ENCODE measurements around the gene FAM47E. TPM values are rescaled to one million over a fixed set of nuclear protein-coding genes. Genes with fewer than 3 reads are reported as not detected.
A peak's percentile ranks its signal among the peaks of the same experiment; 100 is the strongest.
"Not testable (repeated sequence)": the region's sequence is repeated elsewhere in the genome, so short reads cannot be mapped to it uniquely, and the experiment has no call there.

The FAM47E gene
- total RNA-seq, 8 experiments from 2014 or later = 1.8 to 14.8 (median 2.7) TPM

- in situ Hi-C loops (cut with MboI; ENCODE audit: low pct_unique_long_range_greater_than_20kb in 2 of 9, low sequenced_read_pairs in 9 of 9, unreplicated experiment in 9 of 9) = no loop called here
- Histone ChIP-seq H3K27ac (no peak overlapping the region), H3K4me3 (no peak overlapping the region), H3K4me1 (replicated peaks in 1 of 2) (no peaks in the 10 kb centered on the region)
- no peak for ATAC-seq (replicated peaks in 6 of 8)
- WGBS, 10 experiments = 20 to 100% (median 67%) methylated on average over 1 of the region's 1 CpG; no CpG with 5 or more reads in 3 of the 10 experiments
Observed at GRCh38 chr4:76277667-76278066, 26.1 kb downstream of the FAM47E start.

- in situ Hi-C loops (cut with MboI; ENCODE audit: low pct_unique_long_range_greater_than_20kb in 2 of 9, low sequenced_read_pairs in 9 of 9, unreplicated experiment in 9 of 9) = no loop called here
- H3K4me1 ChIP-seq (replicated peaks in 1 of 2) = no peaks in the 10 kb centered on the region
- H3K27ac ChIP-seq = no peak overlapping the region
- ATAC-seq (replicated peaks in 6 of 8) = no peak
- no peak overlapping the region for H3K4me3 ChIP-seq
- WGBS, 10 experiments = 43 to 90% (median 80%) methylated on average over 1 of the region's 1 CpG; no CpG with 5 or more reads in 3 of the 10 experiments
Observed at GRCh38 chr4:76278583-76278982, 27.1 kb downstream of the FAM47E start.

GRCh38 chr4:76279462-76279861, 27.9 kb downstream of the FAM47E start:
- WGBS, 10 experiments = 35 to 93% (median 80%) methylated on average over 1 to 4 of the region's 4 CpGs; no CpG with 5 or more reads in 1 of the 10 experiments
- no peak overlapping the region for H3K4me3 ChIP-seq
- in situ Hi-C loops (cut with MboI; ENCODE audit: low pct_unique_long_range_greater_than_20kb in 2 of 9, low sequenced_read_pairs in 9 of 9, unreplicated experiment in 9 of 9) = no loop called here
- ATAC-seq (replicated peaks in 6 of 8) = no peak
- H3K4me1 ChIP-seq (replicated peaks in 1 of 2) = no peaks in the 10 kb centered on the region
- no peak overlapping the region for H3K27ac ChIP-seq

GRCh38 chr4:76280488-76281441, 29.2 kb downstream of the FAM47E start:
- in situ Hi-C loops (cut with MboI; ENCODE audit: low pct_unique_long_range_greater_than_20kb in 2 of 9, low sequenced_read_pairs in 9 of 9, unreplicated experiment in 9 of 9) = no loop called here
- no peak overlapping the region for H3K27ac ChIP-seq
- 40 to 100% (median 77%) methylated on average over 1 to 4 of the region's 6 CpGs; no CpG with 5 or more reads in 2 of the 10 experiments for WGBS, 10 experiments
- no peak for ATAC-seq (replicated peaks in 6 of 8)
- no peak overlapping the region for H3K4me3 ChIP-seq
- no peaks in the 10 kb centered on the region for H3K4me1 ChIP-seq (replicated peaks in 1 of 2)

- H3K4me1 ChIP-seq (replicated peaks in 1 of 2); H3K27ac ChIP-seq; H3K4me3 ChIP-seq; ATAC-seq (replicated peaks in 6 of 8); in situ Hi-C loops (cut with MboI; ENCODE audit: low pct_unique_long_range_greater_than_20kb in 2 of 9, low sequenced_read_pairs in 9 of 9, unreplicated experiment in 9 of 9): not testable (repeated sequence)
- 77 to 97% (median 90%) methylated on average over 2 to 6 of the region's 6 CpGs; no CpG with 5 or more reads in 6 of the 10 experiments for WGBS, 10 experiments
Observed at GRCh38 chr4:76281594-76281993, 30.1 kb downstream of the FAM47E start.

- in situ Hi-C loops (cut with MboI; ENCODE audit: low pct_unique_long_range_greater_than_20kb in 2 of 9, low sequenced_read_pairs in 9 of 9, unreplicated experiment in 9 of 9) = no loop called here
- 19 to 92% (median 83%) methylated on average over 1 to 6 of the region's 6 CpGs; no CpG with 5 or more reads in 1 of the 10 experiments for whole genome bisulfite sequencing, 10 experiments
- H3K4me1 ChIP-seq (replicated peaks in 1 of 2) = no peaks in the 10 kb centered on the region
- no peak overlapping the region for H3K27ac ChIP-seq
- H3K4me3 ChIP-seq = no peak overlapping the region
- ATAC-seq (replicated peaks in 6 of 8) = peak in 1 of 8 experiments; percentile 72
Observed at GRCh38 chr4:76282941-76283689, 31.6 kb downstream of the FAM47E start.

- WGBS, 10 experiments = 58 to 100% (median 73%) methylated on average over 1 to 4 of the region's 4 CpGs; no CpG with 5 or more reads in 1 of the 10 experiments
- no peak overlapping the region for H3K4me3 ChIP-seq
- in situ Hi-C loops (cut with MboI; ENCODE audit: low pct_unique_long_range_greater_than_20kb in 2 of 9, low sequenced_read_pairs in 9 of 9, unreplicated experiment in 9 of 9) = no loop called here
- H3K4me1 ChIP-seq (replicated peaks in 1 of 2) = no peaks in the 10 kb centered on the region
- ATAC-seq (replicated peaks in 6 of 8) = peak in 1 of 8 experiments; percentile 51
- no peak overlapping the region for H3K27ac ChIP-seq
Observed at GRCh38 chr4:76283900-76284299, 32.4 kb downstream of the FAM47E start.

- in situ Hi-C loops (cut with MboI; ENCODE audit: low pct_unique_long_range_greater_than_20kb in 2 of 9, low sequenced_read_pairs in 9 of 9, unreplicated experiment in 9 of 9); ATAC-seq (replicated peaks in 6 of 8); H3K4me1 ChIP-seq (replicated peaks in 1 of 2); H3K4me3 ChIP-seq; H3K27ac ChIP-seq: not testable (repeated sequence)
- 7 to 100% (median 70%) methylated on average over 1 to 3 of the region's 3 CpGs; no CpG with 5 or more reads in 1 of the 10 experiments for WGBS, 10 experiments
Observed at GRCh38 chr4:76287811-76288210, 36.3 kb downstream of the FAM47E start.

- Histone ChIP-seq H3K4me3 (no peak overlapping the region), H3K4me1 (replicated peaks in 1 of 2) (no peaks in the 10 kb centered on the region), H3K27ac (no peak overlapping the region)
- ATAC-seq (replicated peaks in 6 of 8) = no peak
- WGBS, 10 experiments = 65 to 100% (median 86%) methylated on average over 1 to 3 of the region's 3 CpGs; no CpG with 5 or more reads in 3 of the 10 experiments
- in situ Hi-C loops (cut with MboI; ENCODE audit: low pct_unique_long_range_greater_than_20kb in 2 of 9, low sequenced_read_pairs in 9 of 9, unreplicated experiment in 9 of 9) = no loop called here
Observed at GRCh38 chr4:76292730-76293129, 41.2 kb downstream of the FAM47E start.

GRCh38 chr4:76293772-76294171, 42.3 kb downstream of the FAM47E start:
- WGBS, 10 experiments = 30 to 100% (median 67%) methylated on average over 1 to 2 of the region's 2 CpGs; no CpG with 5 or more reads in 5 of the 10 experiments
- in situ Hi-C loops (cut with MboI; ENCODE audit: low pct_unique_long_range_greater_than_20kb in 2 of 9, low sequenced_read_pairs in 9 of 9, unreplicated experiment in 9 of 9) = no loop called here
- Histone ChIP-seq H3K4me3 (no peak overlapping the region), H3K27ac (no peak overlapping the region), H3K4me1 (replicated peaks in 1 of 2) (no peaks in the 10 kb centered on the region)
- ATAC-seq (replicated peaks in 6 of 8) = peak in 1 of 8 experiments; percentile 61

- no peak overlapping the region for H3K4me3 ChIP-seq
- 31 to 92% (median 68%) methylated on average over 2 to 3 of the region's 3 CpGs for WGBS, 10 experiments
- in situ Hi-C loops (cut with MboI; ENCODE audit: low pct_unique_long_range_greater_than_20kb in 2 of 9, low sequenced_read_pairs in 9 of 9, unreplicated experiment in 9 of 9) = no loop called here
- no peak overlapping the region for H3K27ac ChIP-seq
- peaks cover 0 to 4% of the 10 kb centered on the region in 2 donors for H3K4me1 ChIP-seq (replicated peaks in 1 of 2)
- no peak for ATAC-seq (replicated peaks in 6 of 8)
Observed at GRCh38 chr4:76296286-76296820, 44.8 kb downstream of the FAM47E start.

- Histone ChIP-seq H3K4me3 (no peak overlapping the region), H3K27ac (no peak overlapping the region), H3K4me1 (replicated peaks in 1 of 2) (peaks cover 0 to 5% of the 10 kb centered on the region in 2 donors)
- in situ Hi-C loops (cut with MboI; ENCODE audit: low pct_unique_long_range_greater_than_20kb in 2 of 9, low sequenced_read_pairs in 9 of 9, unreplicated experiment in 9 of 9) = no loop called here
- no peak for ATAC-seq (replicated peaks in 6 of 8)
Observed at GRCh38 chr4:76298227-76298626, 46.7 kb downstream of the FAM47E start.

- Histone ChIP-seq H3K27ac (no peak overlapping the region), H3K4me3 (no peak overlapping the region), H3K4me1 (replicated peaks in 1 of 2) (peaks cover 0 to 5% of the 10 kb centered on the region in 2 donors)
- WGBS, 10 experiments = 42 to 100% (median 97%) methylated on average over 2 to 4 of the region's 4 CpGs; no CpG with 5 or more reads in 5 of the 10 experiments
- no peak for ATAC-seq (replicated peaks in 6 of 8)
- in situ Hi-C loops (cut with MboI; ENCODE audit: low pct_unique_long_range_greater_than_20kb in 2 of 9, low sequenced_read_pairs in 9 of 9, unreplicated experiment in 9 of 9) = loop anchor here in 1 of 9 experiments (25.0 kb wide), 1 partner anchor 113 kb away; no protein-coding TSS in a partner anchor
Observed at GRCh38 chr4:76300012-76300411, 48.5 kb downstream of the FAM47E start.
